GM21367 (cell line): ENCODE data around the gene RABEP1.
"Not testable (repeated sequence)": the region's sequence is repeated elsewhere in the genome, so short reads cannot be mapped to it uniquely, and the experiment has no call there.

Experiments used
- ATAC-seq: cut with Tn5 transposase; IDR thresholded peaks from one replicate; pipeline ENCODE4 v1.9.1; 2021; ENCODE audit not compliant: unreplicated experiment

The RABEP1 gene

GRCh38 chr17:5419356-5419958 is 137.4 kb downstream of the RABEP1 start, which contains the start of gene NUP88:
NUP88 (minus strand) TSS chr17:5419662; CDS start chr17:5419650, 12 bp downstream.
- peak; percentile 77 for ATAC-seq

- ATAC-seq: peak; percentile 61
These were observed 138.0 kb downstream of the RABEP1 start, which contains the start of gene RPAIN for GRCh38 chr17:5419959-5420653. RPAIN (plus strand) TSS chr17:5420182; CDS start chr17:5420211, 29 bp downstream.

- ATAC-seq: no peak
These were observed 140.4 kb downstream of the RABEP1 start for GRCh38 chr17:5422505-5422904.

GRCh38 chr17:5424909-5425308 is 142.8 kb downstream of the RABEP1 start:
- ATAC-seq: no peak

GRCh38 chr17:5425826-5426225 is 143.7 kb downstream of the RABEP1 start:
- no peak for ATAC-seq

- no peak for ATAC-seq
These were observed 147.3 kb downstream of the RABEP1 start for GRCh38 chr17:5429191-5429887.

- ATAC-seq: no peak
These were observed 148.4 kb downstream of the RABEP1 start for GRCh38 chr17:5430413-5430999.

- not testable (repeated sequence) for ATAC-seq
These were observed 149.2 kb downstream of the RABEP1 start for GRCh38 chr17:5431234-5431633.

GRCh38 chr17:5431949-5432556 is 150.0 kb downstream of the RABEP1 start:
- ATAC-seq: no peak

GRCh38 chr17:5434984-5435383 is 152.9 kb downstream of the RABEP1 start:
- no peak for ATAC-seq
